CD14-positive monocyte (primary cell): ENCODE measurements around the gene CLSTN3. TPM values are rescaled to one million over a fixed set of nuclear protein-coding genes. Genes with fewer than 3 reads are reported as not detected.

Experiments
- DNase-seq, 3 donors: peaks; one replicate each; pipeline ENCODE4 v3.0.0-alpha.2; 2011 to 2022
- H2AFZ ChIP-seq: 2 replicates; pipeline ENCODE4 v1.6.0; 2012; ENCODE audit warnings: mild to moderate bottlenecking, low read depth, low read length, inconsistent platforms; ENCODE audit not compliant: insufficient read depth, poor library complexity, severe bottlenecking
- H3K27ac ChIP-seq, 2 donors: 1 replicate in 1 of 2; 2 replicates in 1 of 2; pipeline ENCODE4 v1.5.1; 2012 to 2013; ENCODE audit warnings: low read length in 2 of 2, control low read depth in 1 of 2, inconsistent platforms in 1 of 2, low read depth in 1 of 2, mild to moderate bottlenecking in 1 of 2
- H3K27me3 ChIP-seq, 2 donors: one replicate each; pipeline versions ENCODE4 v1.6.0 to v1.6.1; 2011 to 2013; ENCODE audit warnings: low read length in 2 of 2; ENCODE audit not compliant: control insufficient read depth in 2 of 2, insufficient read depth in 2 of 2
- H3K36me3 ChIP-seq, 2 donors: replicated peaks in 1 of 2; 1 replicate in 1 of 2; 2 replicates in 1 of 2; pipeline versions ENCODE4 v1.5.1 to v1.6.1; 2012 to 2013; ENCODE audit warnings: low read length in 2 of 2, control low read depth in 1 of 2, inconsistent platforms in 1 of 2, mild to moderate bottlenecking in 1 of 2; ENCODE audit not compliant: insufficient read depth in 2 of 2, control insufficient read depth in 1 of 2
- H3K4me1 ChIP-seq, 2 donors: 1 replicate in 1 of 2; 2 replicates in 1 of 2; pipeline versions ENCODE4 v1.5.1 to v1.6.1; 2012 to 2013; ENCODE audit warnings: low read length in 2 of 2, control low read depth in 1 of 2, inconsistent platforms in 1 of 2, mild to moderate bottlenecking in 1 of 2, moderate library complexity in 1 of 2; ENCODE audit not compliant: insufficient read depth in 2 of 2, control insufficient read depth in 1 of 2
- H3K4me2 ChIP-seq: replicated peaks from 2 replicates; pipeline ENCODE3; 2012; ENCODE audit warnings: low read length, moderate library complexity, mild to moderate bottlenecking; ENCODE audit not compliant: poor library complexity, severe bottlenecking; ENCODE audit errors: extremely low read depth
- H3K4me3 ChIP-seq, 3 experiments: fragments of 200-600 bp in 1 of 3; sonication (generic) in 1 of 3; replicated peaks in 1 of 3; 1 replicate in 2 of 3; 2 replicates in 1 of 3; pipeline ENCODE4 v1.5.1; 2011 to 2013; ENCODE audit warnings: low read length in 3 of 3, mild to moderate bottlenecking in 3 of 3, control low read depth in 2 of 3, low read depth in 2 of 3, inconsistent platforms in 1 of 3, moderate library complexity in 1 of 3
- H3K79me2 ChIP-seq: 2 replicates; pipeline ENCODE4 v1.6.0; 2012; ENCODE audit warnings: mild to moderate bottlenecking, control low read depth, inconsistent platforms, low read length, moderate library complexity; ENCODE audit not compliant: insufficient read depth
- H3K9ac ChIP-seq: 2 replicates; pipeline ENCODE4 v1.6.0; 2017; ENCODE audit warnings: low read length, mild to moderate bottlenecking; ENCODE audit not compliant: insufficient read depth, poor library complexity, severe bottlenecking
- H3K9me3 ChIP-seq, 2 donors: replicated peaks in 1 of 2; 1 replicate in 1 of 2; 2 replicates in 1 of 2; pipeline versions ENCODE4 v1.5.1 to v1.6.1; 2012 to 2013; ENCODE audit warnings: low read length in 2 of 2, control low read depth in 1 of 2; ENCODE audit not compliant: control insufficient read depth in 1 of 2, insufficient read depth in 1 of 2
- H4K20me1 ChIP-seq: 2 replicates; pipeline ENCODE4 v1.6.0; 2012; ENCODE audit warnings: mild to moderate bottlenecking, low read length, control low read depth, moderate library complexity; ENCODE audit not compliant: insufficient read depth
- H3K27ac Mint-ChIP-seq, 7 donors: one replicate each; pipeline ENCODE4 v1.8.0; 2020; ENCODE audit warnings: mild to moderate bottlenecking in 7 of 7, mixed read lengths in 7 of 7, moderate library complexity in 6 of 7, inconsistent platforms in 2 of 7
- H3K27me3 Mint-ChIP-seq, 3 donors: one replicate each; pipeline ENCODE4 v1.8.0; 2021 to 2022; ENCODE audit warnings: low read depth in 3 of 3, mild to moderate bottlenecking in 3 of 3, mixed read lengths in 3 of 3, moderate library complexity in 3 of 3, inconsistent platforms in 1 of 3
- H3K36me3 Mint-ChIP-seq, 2 donors: one replicate each; pipeline ENCODE4 v1.8.0; 2020; ENCODE audit warnings: mixed read lengths in 2 of 2, inconsistent platforms in 1 of 2, mild to moderate bottlenecking in 1 of 2
- H3K4me1 Mint-ChIP-seq: one replicate; pipeline ENCODE4 v1.8.0; 2020; ENCODE audit warnings: mild to moderate bottlenecking, mixed read lengths
- H3K4me3 Mint-ChIP-seq, 2 donors: one replicate each; pipeline ENCODE4 v1.8.0; 2020; ENCODE audit warnings: mild to moderate bottlenecking in 2 of 2, mixed read lengths in 2 of 2, moderate library complexity in 1 of 2
- H3K9me3 Mint-ChIP-seq, 7 donors: one replicate each; pipeline ENCODE4 v1.8.0; 2020 to 2022; ENCODE audit warnings: mixed read lengths in 7 of 7, mild to moderate bottlenecking in 6 of 7, moderate library complexity in 6 of 7, inconsistent platforms in 2 of 7
- CTCF ChIP-seq: fragments of 200-600 bp; IDR thresholded peaks from one replicate; pipeline ENCODE4 v1.8.0; 2022; ENCODE audit warnings: antibody characterized with exemption, mild to moderate bottlenecking
- WGBS: methylation state at CpG from one replicate; pipeline ENCODE4 v1.1.5; 2013; ENCODE audit warnings: missing lambda C conversion rate; ENCODE audit not compliant: insufficient coverage; 5-methylcytosine and 5-hydroxymethylcytosine counted together
- intact Hi-C, 2 donors: fragments of 100-400 bp; cut with micrococcal nuclease; formaldehyde crosslinking; loops; one replicate each; pipeline versions ENCODE4 v1.15.0 to v1.15.1; 2023
- polyA plus RNA-seq, 3 donors: library from polyadenylated mRNA; depleted of rRNA in 1 of 3; unstranded in 2 of 3; stranded (reverse) in 1 of 3; fragments of 300-500 nt in 2 of 3; fragments of >200 nt in 1 of 3; fragmentation: Illumina TruSeq in 2 of 3; gene quantifications; 1 replicate in 2 of 3; 2 replicates in 1 of 3; pipeline ENCODE4 v1.2.3, GENCODE V29; 2012 to 2021

Gene CLSTN3
- polyA plus RNA-seq, 3 donors, result 13.7 TPM; not detected in 2

GRCh38 chr12:7136071-7136470, 5.9 kb downstream of the CLSTN3 start:
- no peak overlapping the region for H3K27ac Mint-ChIP-seq
- no peak overlapping the region for H3K4me3 Mint-ChIP-seq
- Histone ChIP-seq H3K9ac (no peak overlapping the region), H3K4me3 (no peak overlapping the region), H3K4me2 (no peak overlapping the region), H3K27ac (no peak overlapping the region), H3K36me3 (peaks cover 12 to 14% of the 10 kb centered on the region in 2 donors), H3K4me1 (peaks cover 6 to 11% of the 10 kb centered on the region in 2 donors), H3K9me3 (no peaks in the 10 kb centered on the region), H3K79me2 (no peaks in the 10 kb centered on the region), H3K27me3 (peaks cover 5 to 10% of the 10 kb centered on the region in 2 donors), H2AFZ (no peak overlapping the region), H4K20me1 (no peaks in the 10 kb centered on the region)
- intact Hi-C loops, result no loop called here
- peaks cover 29 to 36% of the 10 kb centered on the region in 2 donors for H3K36me3 Mint-ChIP-seq
- H3K27me3 Mint-ChIP-seq, result peaks cover 11 to 18% (median 15%) of the 10 kb centered on the region in 3 donors
- WGBS, result 97% methylated on average over 6 of the region's 7 CpGs
- H3K9me3 Mint-ChIP-seq, result peaks cover 0 to 6% (median 1%) of the 10 kb centered on the region in 7 donors
- TF ChIP-seq CTCF, result no peak
- no peak for DNase-seq
- H3K4me1 Mint-ChIP-seq, result peaks cover 13% of the 10 kb centered on the region

DNA sequence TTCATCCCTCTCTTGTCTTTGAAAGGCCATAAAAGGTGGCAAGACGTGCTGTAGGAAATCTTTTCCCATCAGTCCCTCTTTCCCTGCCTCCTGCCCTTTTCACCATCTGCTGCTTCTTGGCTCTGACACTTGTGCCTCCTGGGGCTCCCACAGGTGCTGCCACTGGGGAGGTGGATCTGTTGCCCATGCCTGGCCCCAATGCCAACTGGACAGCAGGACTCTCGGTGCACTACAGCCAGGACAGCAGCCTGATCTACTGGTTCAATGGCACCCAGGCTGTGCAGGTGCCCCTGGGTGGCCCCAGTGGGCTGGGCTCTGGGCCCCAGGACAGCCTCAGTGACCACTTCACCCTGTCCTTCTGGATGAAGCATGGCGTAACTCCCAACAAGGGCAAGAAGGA, 6.5 kb downstream of the CLSTN3 start:
- Histone ChIP-seq H3K36me3 (peaks cover 12 to 14% of the 10 kb centered on the region in 2 donors), H3K4me3 (no peak overlapping the region), H3K9me3 (no peaks in the 10 kb centered on the region), H3K79me2 (no peaks in the 10 kb centered on the region), H3K9ac (no peak overlapping the region), H3K27me3 (peaks cover 3 to 4% of the 10 kb centered on the region in 2 donors), H3K4me2 (no peak overlapping the region), H2AFZ (no peak overlapping the region), H3K4me1 (peaks cover under 1 to 8% of the 10 kb centered on the region in 2 donors), H3K27ac (no peak overlapping the region), H4K20me1 (no peaks in the 10 kb centered on the region)
- peaks cover 35 to 39% of the 10 kb centered on the region in 2 donors for H3K36me3 Mint-ChIP-seq
- no peak overlapping the region for H3K27ac Mint-ChIP-seq
- H3K4me3 Mint-ChIP-seq, result no peak overlapping the region
- peaks cover 0 to 3% (median 1%) of the 10 kb centered on the region in 7 donors for H3K9me3 Mint-ChIP-seq
- intact Hi-C loops, result no loop called here
- peaks cover 8% of the 10 kb centered on the region for H3K4me1 Mint-ChIP-seq
- TF ChIP-seq CTCF, result no peak
- WGBS, result 100% methylated on average over 2 of the region's 3 CpGs
- H3K27me3 Mint-ChIP-seq, result peaks cover 5 to 13% (median 9%) of the 10 kb centered on the region in 3 donors
- no peak for DNase-seq
